Measurements from ENCODE around the gene TPI1.

The TPI1 gene

DNA sequence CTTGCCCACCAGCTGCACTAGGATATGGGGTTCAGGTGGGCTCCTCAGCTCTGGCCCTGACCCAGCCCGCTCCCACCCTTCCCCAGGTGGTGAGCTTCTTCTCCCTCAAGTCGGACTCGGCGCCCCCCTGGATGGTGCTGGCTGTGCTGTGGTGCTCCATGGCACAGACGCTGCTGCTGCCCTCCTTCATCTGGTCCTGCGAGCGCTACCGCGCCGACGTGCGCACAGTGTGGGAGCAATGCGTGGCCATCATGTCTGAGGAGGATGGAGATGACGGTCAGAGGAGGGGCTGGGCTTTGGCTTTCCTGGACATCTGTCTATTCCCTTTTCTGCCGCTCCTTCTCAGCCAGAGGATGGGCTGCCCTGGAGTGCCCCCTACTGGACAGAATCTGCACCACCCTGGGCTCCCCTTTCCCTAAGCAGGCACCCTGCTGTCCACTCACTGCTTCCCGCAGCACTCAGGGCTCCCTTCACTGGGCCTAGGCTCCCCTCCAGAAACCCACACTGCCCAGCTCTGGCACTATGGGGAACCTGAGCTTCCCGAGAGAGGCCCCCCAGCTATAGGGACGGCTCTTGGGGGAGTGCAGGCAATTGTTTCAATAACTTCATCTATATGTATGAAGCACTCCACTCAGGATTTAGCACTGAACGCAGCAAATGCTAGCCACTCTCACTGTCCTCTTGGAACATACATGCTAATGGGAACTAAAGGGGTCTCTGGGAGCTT is 41.8 kb upstream of the TPI1 start:
- peak overlapping the region; percentile 48 for H3K4me3 ChIP-seq (ENCODE audit: control insufficient read depth, low read depth, low read length)
- TF ChIP-seq, protein P1, sequence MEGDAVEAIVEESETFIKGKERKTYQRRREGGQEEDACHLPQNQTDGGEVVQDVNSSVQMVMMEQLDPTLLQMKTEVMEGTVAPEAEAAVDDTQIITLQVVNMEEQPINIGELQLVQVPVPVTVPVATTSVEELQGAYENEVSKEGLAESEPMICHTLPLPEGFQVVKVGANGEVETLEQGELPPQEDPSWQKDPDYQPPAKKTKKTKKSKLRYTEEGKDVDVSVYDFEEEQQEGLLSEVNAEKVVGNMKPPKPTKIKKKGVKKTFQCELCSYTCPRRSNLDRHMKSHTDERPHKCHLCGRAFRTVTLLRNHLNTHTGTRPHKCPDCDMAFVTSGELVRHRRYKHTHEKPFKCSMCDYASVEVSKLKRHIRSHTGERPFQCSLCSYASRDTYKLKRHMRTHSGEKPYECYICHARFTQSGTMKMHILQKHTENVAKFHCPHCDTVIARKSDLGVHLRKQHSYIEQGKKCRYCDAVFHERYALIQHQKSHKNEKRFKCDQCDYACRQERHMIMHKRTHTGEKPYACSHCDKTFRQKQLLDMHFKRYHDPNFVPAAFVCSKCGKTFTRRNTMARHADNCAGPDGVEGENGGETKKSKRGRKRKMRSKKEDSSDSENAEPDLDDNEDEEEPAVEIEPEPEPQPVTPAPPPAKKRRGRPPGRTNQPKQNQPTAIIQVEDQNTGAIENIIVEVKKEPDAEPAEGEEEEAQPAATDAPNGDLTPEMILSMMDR (conservative IDR thresholded peaks at IDR 0.05; ENCODE audit: control insufficient read depth, insufficient read depth, low read depth, low read length) = peak; percentile 96
- DNase-seq (ENCODE audit: low read depth) = peak; percentile 85

DNA sequence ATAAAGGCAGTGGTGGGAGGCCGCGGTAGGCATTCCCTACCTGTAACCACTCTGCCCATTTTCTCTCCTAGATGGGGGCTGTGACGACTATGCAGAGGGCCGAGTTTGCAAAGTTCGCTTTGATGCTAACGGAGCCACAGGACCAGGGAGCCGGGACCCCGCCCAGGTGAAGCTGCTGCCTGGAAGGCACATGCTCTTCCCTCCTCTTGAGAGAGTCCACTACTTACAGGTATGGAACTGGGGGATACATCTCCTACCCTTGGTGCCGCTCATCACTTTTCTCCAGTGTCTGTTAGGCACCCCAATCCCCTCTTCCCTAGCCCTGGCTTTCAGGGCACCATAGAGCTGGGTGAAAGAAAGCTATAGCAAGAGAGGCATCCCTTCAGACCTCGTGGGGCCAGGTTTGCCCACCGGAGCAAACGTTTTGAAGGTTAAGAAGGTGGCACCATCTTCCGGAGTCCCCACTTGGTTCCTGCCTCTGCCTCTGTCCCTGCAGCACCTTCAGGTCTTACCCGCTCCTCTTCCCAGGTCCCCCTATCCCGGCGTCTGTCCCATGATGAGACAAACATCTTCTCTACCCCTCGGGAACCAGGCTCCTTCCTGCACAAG is 41.1 kb upstream of the TPI1 start:
- TF ChIP-seq, protein P1 (conservative IDR thresholded peaks at IDR 0.05; ENCODE audit: control insufficient read depth, insufficient read depth, low read depth, low read length) = no peak
- H3K4me3 ChIP-seq (ENCODE audit: control insufficient read depth, low read depth, low read length) = no peak overlapping the region
- DNase-seq (ENCODE audit: low read depth) = no peak

DNA sequence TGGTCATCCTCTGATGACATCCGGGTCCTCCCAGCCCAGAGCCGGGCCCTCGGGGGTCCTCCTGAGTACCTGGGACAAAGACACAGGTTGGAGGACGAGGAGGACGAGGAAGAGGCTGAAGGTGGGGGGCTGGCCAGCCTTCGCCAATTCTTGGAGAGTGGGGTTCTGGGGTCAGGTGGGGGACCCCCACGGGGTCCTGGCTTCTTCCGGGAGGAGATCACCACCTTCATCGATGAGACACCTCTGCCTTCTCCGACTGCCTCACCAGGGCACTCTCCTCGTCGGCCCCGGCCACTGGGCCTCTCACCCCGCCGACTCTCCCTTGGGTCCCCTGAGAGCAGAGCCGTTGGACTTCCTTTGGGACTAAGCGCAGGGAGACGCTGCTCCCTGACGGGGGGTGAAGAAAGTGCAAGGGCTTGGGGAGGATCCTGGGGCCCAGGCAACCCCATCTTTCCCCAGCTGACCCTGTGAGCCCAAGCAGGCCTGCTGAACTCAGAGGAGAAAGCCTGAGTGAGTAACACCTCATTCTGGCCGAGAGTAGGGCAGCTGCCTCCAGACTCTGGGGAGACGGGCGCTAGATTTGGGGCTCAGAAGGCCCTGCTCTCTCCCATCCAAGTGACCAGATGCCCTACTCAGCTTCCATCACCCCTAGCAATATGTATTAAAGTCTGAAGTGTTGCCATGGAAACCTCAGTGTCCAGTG is 40.4 kb upstream of the TPI1 start:
- TF ChIP-seq, protein P1 (conservative IDR thresholded peaks at IDR 0.05; ENCODE audit: control insufficient read depth, insufficient read depth, low read depth, low read length) = no peak
- no peak overlapping the region for H3K4me3 ChIP-seq (ENCODE audit: control insufficient read depth, low read depth, low read length)
- no peak for DNase-seq (ENCODE audit: low read depth)

DNA sequence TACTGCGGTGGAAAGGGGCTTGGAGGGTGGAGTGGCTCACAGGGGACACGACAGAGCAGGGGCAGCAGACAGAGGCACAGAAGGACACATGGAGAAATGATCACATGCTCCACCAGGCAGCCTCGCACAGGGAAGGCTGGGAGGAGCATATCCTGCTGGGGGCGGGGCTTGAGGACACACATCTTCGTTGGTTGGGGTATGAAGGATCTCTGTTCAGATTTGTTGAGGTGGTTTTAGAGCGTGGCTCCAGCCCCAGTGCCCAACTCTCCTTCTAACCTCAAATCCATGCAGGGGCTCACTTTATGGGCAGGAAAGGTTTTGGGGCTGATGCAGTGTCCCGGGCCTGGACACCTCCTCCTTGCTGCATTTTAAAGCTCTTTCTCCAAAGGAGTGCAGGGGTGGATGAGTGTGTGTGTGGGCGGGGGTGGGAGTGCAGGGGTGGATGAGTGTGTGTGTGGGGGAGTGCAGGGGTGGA is 39.9 kb upstream of the TPI1 start:
- peak; percentile 83 for DNase-seq (ENCODE audit: low read depth)
- H3K4me3 ChIP-seq (ENCODE audit: control insufficient read depth, low read depth, low read length) = peak overlapping the region; percentile 33
- TF ChIP-seq, protein P1 (conservative IDR thresholded peaks at IDR 0.05; ENCODE audit: control insufficient read depth, insufficient read depth, low read depth, low read length) = no peak

DNA sequence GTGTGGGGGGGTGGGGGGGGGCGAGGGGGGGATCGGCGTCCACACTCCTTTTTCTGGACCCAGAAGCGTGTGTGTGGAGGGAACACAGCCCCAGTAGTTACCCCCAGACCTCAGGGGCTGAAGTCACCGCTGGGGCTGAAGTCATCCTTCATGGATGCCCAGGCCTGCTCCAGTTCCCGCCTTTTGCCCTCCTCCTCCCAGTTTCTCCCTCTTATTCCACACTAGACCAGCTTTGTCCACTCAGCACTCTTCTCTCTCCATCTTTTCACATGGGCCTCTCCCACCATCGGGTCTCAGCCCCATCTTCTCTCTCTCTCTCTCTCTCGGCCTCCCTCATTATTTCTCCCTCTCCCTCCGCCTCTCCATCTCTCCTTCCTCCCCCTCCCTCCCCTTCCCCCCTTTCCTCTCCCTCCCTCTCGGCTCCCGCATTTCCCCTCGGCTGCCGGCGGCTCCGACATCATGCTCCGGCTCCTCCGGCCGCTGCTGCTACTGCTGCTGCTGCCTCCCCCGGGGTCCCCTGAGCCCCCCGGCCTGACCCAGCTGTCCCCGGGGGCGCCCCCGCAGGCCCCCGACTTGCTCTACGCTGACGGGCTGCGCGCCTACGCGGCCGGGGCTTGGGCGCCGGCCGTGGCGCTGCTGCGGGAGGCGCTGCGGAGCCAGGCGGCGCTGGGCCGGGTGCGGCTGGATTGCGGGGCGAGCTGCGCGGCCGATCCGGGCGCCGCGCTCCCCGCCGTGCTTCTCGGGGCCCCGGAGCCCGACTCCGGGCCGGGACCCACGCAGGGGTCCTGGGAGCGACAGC is 39.1 kb upstream of the TPI1 start, which contains the start of gene P3H3:
P3H3 (plus strand) TSS at position 426 of the 799 bp plus-strand sequence; CDS start at position 460, 34 bp downstream.
- H3K4me3 ChIP-seq (ENCODE audit: control insufficient read depth, low read depth, low read length) = peak within 1 kb of the TSS; percentile 90
- peak; percentile 63 for DNase-seq (ENCODE audit: low read depth)
- TF ChIP-seq, protein P1 (conservative IDR thresholded peaks at IDR 0.05; ENCODE audit: control insufficient read depth, insufficient read depth, low read depth, low read length) = no peak

All from fibroblast of mammary gland (primary cell).